Upper lobe of left lung (tissue), 4 donors: Measurements from ENCODE around the gene SERP1.
A peak's percentile ranks its signal among the peaks of the same experiment; 100 is the strongest.

ENCODE experiments used
- POLR2AphosphoS5 ChIP-seq, 2 donors: sonication (generic); formaldehyde crosslinking; IDR thresholded peaks; one replicate each; pipeline ENCODE4 v1.5.1; 2017; ENCODE audit warnings: antibody characterized with exemption in 2 of 2
- TF ChIP-seq, protein P1 (sequence below), 6 experiments: fragments of 450-650 bp in 4 of 6; fragments of 200-600 bp in 2 of 6; sonication (generic) in 2 of 6; IDR thresholded peaks; one replicate each; pipeline ENCODE4 v1.5.1; 2016 to 2019; ENCODE audit warnings: antibody characterized with exemption in 6 of 6

DNA sequence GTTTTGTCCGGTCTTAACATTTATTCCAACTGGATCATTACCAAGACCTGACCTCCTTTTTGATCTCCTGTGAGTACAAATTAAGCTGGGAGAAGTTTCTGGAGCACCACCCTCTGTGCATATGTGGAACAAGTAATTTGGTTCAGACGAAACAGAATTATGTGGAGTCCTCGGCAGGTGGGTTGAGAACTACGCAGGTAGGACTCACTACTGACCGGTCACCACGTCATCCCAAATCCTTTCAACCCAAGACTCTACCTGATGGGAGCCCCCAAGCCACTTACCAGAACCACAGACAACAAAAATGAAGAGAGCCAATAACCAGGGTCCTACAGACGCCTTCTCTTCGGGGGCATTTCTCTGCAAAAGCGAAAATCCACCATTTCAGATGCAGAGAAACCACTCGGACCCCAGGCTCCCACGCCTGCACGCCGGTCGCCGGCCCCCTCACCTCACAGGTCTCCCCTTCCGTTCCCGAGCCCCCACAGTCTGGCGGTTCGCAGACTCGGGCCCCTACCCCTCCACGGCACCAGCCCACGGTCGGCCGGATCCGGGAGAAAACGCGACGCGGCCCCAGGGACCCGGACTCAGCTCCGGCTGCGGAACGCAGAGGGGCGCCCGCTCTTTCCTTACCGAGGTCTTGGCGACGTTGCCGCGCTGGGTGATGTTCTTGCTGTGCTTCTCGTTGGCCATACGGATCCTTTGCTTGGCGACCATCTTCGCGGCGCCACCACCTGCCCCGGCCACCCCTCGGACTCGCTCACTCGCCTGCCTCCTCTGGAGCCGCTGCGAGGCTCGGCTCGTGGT lies 674 bp downstream of the SERP1 start:
- TF ChIP-seq, protein P1, sequence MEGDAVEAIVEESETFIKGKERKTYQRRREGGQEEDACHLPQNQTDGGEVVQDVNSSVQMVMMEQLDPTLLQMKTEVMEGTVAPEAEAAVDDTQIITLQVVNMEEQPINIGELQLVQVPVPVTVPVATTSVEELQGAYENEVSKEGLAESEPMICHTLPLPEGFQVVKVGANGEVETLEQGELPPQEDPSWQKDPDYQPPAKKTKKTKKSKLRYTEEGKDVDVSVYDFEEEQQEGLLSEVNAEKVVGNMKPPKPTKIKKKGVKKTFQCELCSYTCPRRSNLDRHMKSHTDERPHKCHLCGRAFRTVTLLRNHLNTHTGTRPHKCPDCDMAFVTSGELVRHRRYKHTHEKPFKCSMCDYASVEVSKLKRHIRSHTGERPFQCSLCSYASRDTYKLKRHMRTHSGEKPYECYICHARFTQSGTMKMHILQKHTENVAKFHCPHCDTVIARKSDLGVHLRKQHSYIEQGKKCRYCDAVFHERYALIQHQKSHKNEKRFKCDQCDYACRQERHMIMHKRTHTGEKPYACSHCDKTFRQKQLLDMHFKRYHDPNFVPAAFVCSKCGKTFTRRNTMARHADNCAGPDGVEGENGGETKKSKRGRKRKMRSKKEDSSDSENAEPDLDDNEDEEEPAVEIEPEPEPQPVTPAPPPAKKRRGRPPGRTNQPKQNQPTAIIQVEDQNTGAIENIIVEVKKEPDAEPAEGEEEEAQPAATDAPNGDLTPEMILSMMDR (IDR thresholded peaks at IDR 0.05): peak in 1 of 6 experiments; percentile 9
- TF ChIP-seq POLR2AphosphoS5 (IDR thresholded peaks at IDR 0.05): no peak
